Mucosa of descending colon (tissue), 3 donors: ENCODE data around the gene IFT122. TPM values are rescaled to one million over a fixed set of nuclear protein-coding genes. Genes with fewer than 3 reads are reported as not detected.

Source experiments
- ATAC-seq: fragments of 200-7000 bp; cut with Tn5 transposase; one replicate; pipeline ENCODE4 v1.9.1; 2020; ENCODE audit warnings: mild to moderate bottlenecking, moderate library complexity
- DNase-seq, 3 donors: peaks; one replicate each; pipeline ENCODE4 v3.0.0-alpha.2; 2020
- H3K36me3 ChIP-seq: fragments of 200-600 bp; one replicate; pipeline ENCODE4 v1.8.0; 2021; ENCODE audit warnings: low read depth, mild to moderate bottlenecking
- H3K4me1 ChIP-seq: fragments of 200-600 bp; one replicate; pipeline ENCODE4 v1.8.0; 2021; ENCODE audit warnings: low read depth, mild to moderate bottlenecking
- H3K4me3 ChIP-seq: fragments of 200-600 bp; one replicate; pipeline ENCODE4 v1.8.0; 2021; ENCODE audit warnings: mild to moderate bottlenecking
- H3K9me3 ChIP-seq: fragments of 200-600 bp; one replicate; pipeline ENCODE4 v1.8.0; 2021; ENCODE audit warnings: mild to moderate bottlenecking
- intact Hi-C, 2 donors: fragments of 100-400 bp; cut with DNase I in 1 of 2; cut with micrococcal nuclease in 1 of 2; formaldehyde crosslinking; loops; one replicate each; pipeline versions ENCODE4 v1.11.0 to v1.11.1; 2022; cut with DNase I, micrococcal nuclease
- total RNA-seq, 3 donors: library from RNA; stranded (reverse); fragmentation: NEBNext Ultra II Directional in 2 of 3; extraction: Animal tissue kit (Norgen Biotek cat#: 25700) in 2 of 3; gene quantifications; one replicate each; pipeline versions ENCODE4 v1.2.1 to v1.2.4, GENCODE V29; 2021 to 2023
- TF ChIP-seq, protein P1 (sequence below): fragments of 200-600 bp; IDR thresholded peaks from one replicate; pipeline ENCODE4 v1.8.0; 2022; ENCODE audit warnings: antibody characterized with exemption, mild to moderate bottlenecking
- donor health status: DM: no; HTN: no; CAD: no; lungs with moderate emphysema.
- donor health status: DM: no; HTN: no; CAD: no.
- donor health status: DM: no; HTN: yes; CAD: no.

IFT122 gene
- total RNA-seq, 3 donors from 2014 or later = 24.6 to 35.0 (median 29.6) TPM

DNA sequence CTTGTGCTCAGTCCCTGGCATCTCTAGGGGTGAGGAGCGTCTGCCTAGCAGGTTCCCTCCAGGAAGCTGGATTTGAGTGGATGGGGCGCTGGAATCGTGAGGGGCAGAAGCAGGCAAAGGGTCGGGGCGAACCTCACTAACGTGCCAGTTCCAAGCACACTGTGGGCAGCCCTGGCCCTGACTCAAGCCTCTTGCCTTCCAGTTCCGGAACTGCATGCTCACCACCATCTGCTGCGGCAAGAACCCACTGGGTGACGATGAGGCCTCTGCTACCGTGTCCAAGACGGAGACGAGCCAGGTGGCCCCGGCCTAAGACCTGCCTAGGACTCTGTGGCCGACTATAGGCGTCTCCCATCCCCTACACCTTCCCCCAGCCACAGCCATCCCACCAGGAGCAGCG is 93.4 kb downstream of the IFT122 start:
- H3K36me3 ChIP-seq = no peaks in the 10 kb centered on the region
- no peak overlapping the region for H3K4me3 ChIP-seq
- ATAC-seq = no peak
- intact Hi-C loops = no loop called here
- no peak for DNase-seq
- H3K9me3 ChIP-seq = no peaks in the 10 kb centered on the region
- TF ChIP-seq, protein P1, sequence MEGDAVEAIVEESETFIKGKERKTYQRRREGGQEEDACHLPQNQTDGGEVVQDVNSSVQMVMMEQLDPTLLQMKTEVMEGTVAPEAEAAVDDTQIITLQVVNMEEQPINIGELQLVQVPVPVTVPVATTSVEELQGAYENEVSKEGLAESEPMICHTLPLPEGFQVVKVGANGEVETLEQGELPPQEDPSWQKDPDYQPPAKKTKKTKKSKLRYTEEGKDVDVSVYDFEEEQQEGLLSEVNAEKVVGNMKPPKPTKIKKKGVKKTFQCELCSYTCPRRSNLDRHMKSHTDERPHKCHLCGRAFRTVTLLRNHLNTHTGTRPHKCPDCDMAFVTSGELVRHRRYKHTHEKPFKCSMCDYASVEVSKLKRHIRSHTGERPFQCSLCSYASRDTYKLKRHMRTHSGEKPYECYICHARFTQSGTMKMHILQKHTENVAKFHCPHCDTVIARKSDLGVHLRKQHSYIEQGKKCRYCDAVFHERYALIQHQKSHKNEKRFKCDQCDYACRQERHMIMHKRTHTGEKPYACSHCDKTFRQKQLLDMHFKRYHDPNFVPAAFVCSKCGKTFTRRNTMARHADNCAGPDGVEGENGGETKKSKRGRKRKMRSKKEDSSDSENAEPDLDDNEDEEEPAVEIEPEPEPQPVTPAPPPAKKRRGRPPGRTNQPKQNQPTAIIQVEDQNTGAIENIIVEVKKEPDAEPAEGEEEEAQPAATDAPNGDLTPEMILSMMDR = no peak
- no peaks in the 10 kb centered on the region for H3K4me1 ChIP-seq

DNA sequence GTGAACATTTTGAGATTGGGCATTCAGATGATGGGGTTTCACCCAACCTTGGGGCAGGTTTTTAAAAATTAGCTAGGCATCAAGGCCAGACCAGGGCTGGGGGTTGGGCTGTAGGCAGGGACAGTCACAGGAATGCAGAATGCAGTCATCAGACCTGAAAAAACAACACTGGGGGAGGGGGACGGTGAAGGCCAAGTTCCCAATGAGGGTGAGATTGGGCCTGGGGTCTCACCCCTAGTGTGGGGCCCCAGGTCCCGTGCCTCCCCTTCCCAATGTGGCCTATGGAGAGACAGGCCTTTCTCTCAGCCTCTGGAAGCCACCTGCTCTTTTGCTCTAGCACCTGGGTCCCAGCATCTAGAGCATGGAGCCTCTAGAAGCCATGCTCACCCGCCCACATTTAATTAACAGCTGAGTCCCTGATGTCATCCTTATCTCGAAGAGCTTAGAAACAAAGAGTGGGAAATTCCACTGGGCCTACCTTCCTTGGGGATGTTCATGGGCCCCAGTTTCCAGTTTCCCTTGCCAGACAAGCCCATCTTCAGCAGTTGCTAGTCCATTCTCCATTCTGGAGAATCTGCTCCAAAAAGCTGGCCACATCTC is 94.5 kb downstream of the IFT122 start:
- intact Hi-C loops = no loop called here
- TF ChIP-seq, protein P1 = no peak
- Histone ChIP-seq H3K4me3 (no peak overlapping the region), H3K36me3 (no peaks in the 10 kb centered on the region), H3K9me3 (no peaks in the 10 kb centered on the region), H3K4me1 (no peaks in the 10 kb centered on the region)
- ATAC-seq (no peak), DNase-seq (no peak)

DNA sequence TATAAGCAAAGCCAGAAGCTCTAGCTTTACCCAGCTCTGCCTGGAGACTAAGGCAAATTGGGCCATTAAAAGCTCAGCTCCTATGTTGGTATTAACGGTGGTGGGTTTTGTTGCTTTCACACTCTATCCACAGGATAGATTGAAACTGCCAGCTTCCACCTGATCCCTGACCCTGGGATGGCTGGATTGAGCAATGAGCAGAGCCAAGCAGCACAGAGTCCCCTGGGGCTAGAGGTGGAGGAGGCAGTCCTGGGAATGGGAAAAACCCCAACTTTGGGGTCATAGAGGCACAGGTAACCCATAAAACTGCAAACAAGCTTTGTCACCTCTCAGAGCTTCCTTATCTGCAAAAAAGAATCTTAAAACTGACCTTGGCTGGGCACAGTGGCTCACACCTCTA is 95.1 kb downstream of the IFT122 start:
- Histone ChIP-seq H3K4me1 (no peaks in the 10 kb centered on the region), H3K9me3 (no peaks in the 10 kb centered on the region), H3K4me3 (no peak overlapping the region), H3K36me3 (no peaks in the 10 kb centered on the region)
- DNase-seq = no peak
- ATAC-seq = no peak
- intact Hi-C loops = no loop called here
- TF ChIP-seq, protein P1 = no peak

DNA sequence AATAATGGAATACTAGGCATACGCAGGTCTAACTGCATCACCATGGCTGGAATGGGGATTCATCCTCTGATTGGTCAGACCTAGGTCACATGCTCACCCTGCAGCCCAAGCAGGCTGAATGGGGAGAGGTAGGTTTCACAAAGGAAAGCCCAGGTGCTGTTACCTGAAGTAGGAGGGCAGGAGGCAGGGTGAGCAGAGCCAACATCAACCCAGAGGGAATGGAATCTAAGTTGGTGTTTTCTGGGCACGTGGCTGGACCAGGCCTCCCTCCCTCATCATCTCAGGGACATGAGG is 96.3 kb downstream of the IFT122 start:
- TF ChIP-seq, protein P1 = no peak
- intact Hi-C loops = no loop called here
- Histone ChIP-seq H3K4me3 (no peak overlapping the region), H3K4me1 (no peaks in the 10 kb centered on the region), H3K36me3 (no peaks in the 10 kb centered on the region), H3K9me3 (no peaks in the 10 kb centered on the region)
- ATAC-seq (no peak), DNase-seq (no peak)

DNA sequence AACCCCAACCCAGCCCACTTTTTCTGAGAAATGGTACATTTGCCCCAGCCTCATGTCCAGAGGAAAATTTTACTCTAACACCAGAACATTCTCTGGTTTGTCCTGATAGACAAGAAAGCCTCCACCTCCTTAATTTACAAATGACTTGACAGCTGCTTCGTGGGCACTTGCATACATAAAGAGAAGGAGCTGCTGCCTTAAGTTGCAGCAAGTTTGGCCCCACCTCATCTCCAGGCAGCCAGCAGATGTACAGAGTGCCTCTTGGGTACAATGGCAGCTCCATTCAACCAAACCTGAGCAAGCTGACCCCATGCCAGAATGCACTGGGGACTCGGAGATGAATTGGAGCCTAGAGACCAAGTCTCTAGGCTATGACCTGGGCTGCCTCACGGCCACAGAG is 96.8 kb downstream of the IFT122 start:
- DNase-seq (no peak), ATAC-seq (no peak)
- TF ChIP-seq, protein P1 = no peak
- Histone ChIP-seq H3K9me3 (no peaks in the 10 kb centered on the region), H3K4me1 (no peaks in the 10 kb centered on the region), H3K36me3 (no peaks in the 10 kb centered on the region), H3K4me3 (no peak overlapping the region)
- intact Hi-C loops = no loop called here

DNA sequence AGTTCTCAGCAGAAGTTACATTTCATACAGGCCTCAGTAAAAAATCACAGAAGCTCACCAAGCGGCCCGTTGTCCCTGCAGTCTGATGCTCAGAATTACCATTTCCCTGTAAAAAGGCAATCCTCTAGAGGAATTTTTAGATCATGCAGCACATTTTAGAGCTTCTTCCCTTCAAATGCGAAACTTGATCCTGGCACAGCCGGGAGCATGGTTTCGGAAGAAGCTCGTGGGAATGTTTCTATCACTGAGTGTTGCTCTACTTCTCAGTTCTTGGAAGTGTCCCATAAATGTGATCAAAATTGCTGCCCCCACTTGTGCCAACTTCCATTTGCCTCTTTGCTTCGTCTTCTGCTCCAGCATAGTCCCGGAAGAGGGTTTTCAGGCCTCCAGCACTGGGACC is 99.2 kb downstream of the IFT122 start:
- ATAC-seq (no peak), DNase-seq (no peak)
- intact Hi-C loops = no loop called here
- TF ChIP-seq, protein P1 = no peak
- no peaks in the 10 kb centered on the region for H3K9me3 ChIP-seq
- no peak overlapping the region for H3K4me3 ChIP-seq
- no peaks in the 10 kb centered on the region for H3K36me3 ChIP-seq
- no peaks in the 10 kb centered on the region for H3K4me1 ChIP-seq
